NT2/D1 (cell line): ENCODE measurements around the gene MAD1L1.

Experiments
- DNase-seq: peaks from one replicate; pipeline ENCODE4 v3.0.0-alpha.2; 2011; ENCODE audit warnings: low read depth, low spot score
- H3K27me3 ChIP-seq: 2 replicates; pipeline ENCODE4 v1.6.0; 2011; ENCODE audit warnings: mild to moderate bottlenecking; ENCODE audit not compliant: insufficient read length, insufficient read depth
- H3K36me3 ChIP-seq: 2 replicates; pipeline ENCODE4 v1.6.1; 2011; ENCODE audit warnings: mild to moderate bottlenecking, low read length, mixed read lengths; ENCODE audit not compliant: insufficient read depth, insufficient read length
- H3K4me1 ChIP-seq: 2 replicates; pipeline ENCODE4 v1.5.1; 2011; ENCODE audit not compliant: insufficient read depth, insufficient read length
- H3K4me3 ChIP-seq: 2 replicates; pipeline ENCODE4 v1.5.1; 2011; ENCODE audit warnings: low read depth; ENCODE audit not compliant: insufficient read length
- H3K9ac ChIP-seq: 2 replicates; pipeline ENCODE4 v1.6.0; 2011; ENCODE audit warnings: low read depth; ENCODE audit not compliant: insufficient read length
- H3K9me3 ChIP-seq: 2 replicates; pipeline ENCODE4 v1.5.1; 2011; ENCODE audit warnings: mild to moderate bottlenecking, low read length; ENCODE audit not compliant: insufficient read depth
- SUZ12 ChIP-seq: IDR thresholded peaks from 2 replicates; pipeline ENCODE4 v1.6.1; 2011; ENCODE audit not compliant: insufficient read length, insufficient read depth; ENCODE audit errors: extremely low read depth
- YY1 ChIP-seq: IDR thresholded peaks from 2 replicates; pipeline ENCODE4 v1.6.1; 2011; ENCODE audit not compliant: insufficient read length, insufficient read depth
- ZNF274 ChIP-seq: IDR thresholded peaks from 2 replicates; pipeline ENCODE4 v1.6.1; 2011; ENCODE audit warnings: mild to moderate bottlenecking, low read depth, low read length

The MAD1L1 gene

GRCh38 chr7:1995426-1995825 is 237.3 kb downstream of the MAD1L1 start:
- Histone ChIP-seq H3K27me3 (no peaks in the 10 kb centered on the region), H3K9ac (no peak overlapping the region), H3K4me1 (peaks cover 5% of the 10 kb centered on the region), H3K4me3 (no peak overlapping the region), H3K36me3 (peaks cover 17% of the 10 kb centered on the region), H3K9me3 (no peaks in the 10 kb centered on the region)
- no peak for TF ChIP-seq ZNF274
- TF ChIP-seq SUZ12, result no peak
- TF ChIP-seq YY1, result no peak
- DNase-seq, result no peak

- Histone ChIP-seq H3K4me1 (peaks cover 5% of the 10 kb centered on the region), H3K27me3 (no peaks in the 10 kb centered on the region), H3K36me3 (peaks cover 14% of the 10 kb centered on the region), H3K9ac (no peak overlapping the region), H3K4me3 (no peak overlapping the region), H3K9me3 (no peaks in the 10 kb centered on the region)
- DNase-seq, result no peak
- no peak for TF ChIP-seq SUZ12
- TF ChIP-seq YY1, result no peak
- TF ChIP-seq ZNF274, result no peak
Observed at GRCh38 chr7:1994931-1995330, 237.8 kb downstream of the MAD1L1 start.

GRCh38 chr7:1993776-1994740 is 238.7 kb downstream of the MAD1L1 start:
- peaks cover 5% of the 10 kb centered on the region for H3K4me1 ChIP-seq
- H3K4me3 ChIP-seq, result no peak overlapping the region
- DNase-seq, result no peak
- H3K9ac ChIP-seq, result no peak overlapping the region
- TF ChIP-seq ZNF274 (no peak), SUZ12 (no peak), YY1 (no peak)
- no peaks in the 10 kb centered on the region for H3K9me3 ChIP-seq
- H3K36me3 ChIP-seq, result peaks cover 14% of the 10 kb centered on the region
- H3K27me3 ChIP-seq, result no peaks in the 10 kb centered on the region

- Histone ChIP-seq H3K9me3 (no peaks in the 10 kb centered on the region), H3K36me3 (peaks cover 12% of the 10 kb centered on the region), H3K4me3 (no peak overlapping the region), H3K27me3 (no peaks in the 10 kb centered on the region), H3K4me1 (peaks cover 5% of the 10 kb centered on the region), H3K9ac (no peak overlapping the region)
- DNase-seq, result no peak
- TF ChIP-seq SUZ12 (no peak), ZNF274 (no peak), YY1 (no peak)
Observed at GRCh38 chr7:1993031-1993695, 239.6 kb downstream of the MAD1L1 start.

GRCh38 chr7:1992554-1992953 is 240.2 kb downstream of the MAD1L1 start:
- Histone ChIP-seq H3K4me1 (peaks cover 5% of the 10 kb centered on the region), H3K27me3 (no peaks in the 10 kb centered on the region), H3K9me3 (no peaks in the 10 kb centered on the region), H3K9ac (no peak overlapping the region), H3K36me3 (peaks cover 10% of the 10 kb centered on the region), H3K4me3 (no peak overlapping the region)
- no peak for DNase-seq
- TF ChIP-seq YY1, result no peak
- TF ChIP-seq ZNF274, result no peak
- TF ChIP-seq SUZ12, result no peak

GRCh38 chr7:1990001-1990670 is 242.6 kb downstream of the MAD1L1 start:
- Histone ChIP-seq H3K4me3 (no peak overlapping the region), H3K36me3 (peaks cover 15% of the 10 kb centered on the region), H3K9ac (no peak overlapping the region), H3K4me1 (peaks cover 10% of the 10 kb centered on the region), H3K27me3 (no peaks in the 10 kb centered on the region), H3K9me3 (no peaks in the 10 kb centered on the region)
- no peak for TF ChIP-seq SUZ12
- no peak for TF ChIP-seq YY1
- TF ChIP-seq ZNF274, result no peak
- no peak for DNase-seq
